Hematopoietic multipotent progenitor cell treated with erythropoietin and hydrocortisone succinate and interleukin-3 and kit ligand, for 4 days (in vitro differentiated cells): ENCODE data around the gene PGM1.

Source experiments
- DNase-seq: peaks from one replicate; pipeline ENCODE4 v3.0.0-alpha.2; 2015

PGM1 gene

GRCh38 chr1:63705078-63705477 lies 111.9 kb downstream of the PGM1 start:
- peak; percentile 5 for DNase-seq

DNA sequence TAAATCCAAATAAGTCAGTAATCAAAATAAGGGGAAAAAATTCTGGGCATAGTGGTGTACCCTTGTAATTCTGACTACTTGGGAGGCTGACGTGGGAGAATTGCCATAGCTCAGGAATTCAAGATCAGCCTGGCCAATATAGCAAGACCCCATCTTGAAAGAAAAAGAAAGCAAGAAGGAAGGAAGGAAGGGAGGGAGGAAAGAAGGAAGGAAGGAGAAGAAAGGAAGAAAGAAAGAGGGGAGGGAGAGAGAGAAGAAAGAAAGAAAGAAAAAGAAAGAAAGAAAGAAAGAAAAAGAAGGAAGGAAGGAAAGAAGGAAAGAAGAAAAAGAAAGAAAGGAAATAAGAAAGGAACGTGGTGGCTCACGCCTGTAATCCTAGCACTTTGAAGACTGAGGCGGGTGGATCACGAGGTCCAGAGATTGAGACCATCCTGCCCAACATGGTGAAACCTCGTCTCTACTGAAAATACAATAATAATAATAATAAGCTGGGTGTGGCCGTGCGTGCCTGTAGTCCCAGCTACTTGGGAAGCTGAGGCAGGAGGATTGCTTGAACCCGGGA lies 116.1 kb downstream of the PGM1 start:
- no peak for DNase-seq
